ENCODE results near the gene UBLCP1.

- TF ChIP-seq SUZ12 (IDR thresholded peaks at IDR 0.05) = no peak
- TF ChIP-seq ARNT (IDR thresholded peaks at IDR 0.05) = no peak
Measured at GRCh38 chr5:159262472-159262858, 625 bp upstream of the UBLCP1 start.

All from HEK293T (cell line).